ENCODE measurements around the gene FAM136A.

GRCh38 chr2:70310899-70311298, 9.0 kb upstream of the FAM136A start:
- no peak for TF ChIP-seq CTCF (IDR thresholded peaks at IDR 0.05)
- no peak for TF ChIP-seq EZH2 (IDR thresholded peaks at IDR 0.05; ENCODE audit: borderline replicate concordance, insufficient read depth, low read depth, low read length, poor library complexity, severe bottlenecking)

Measured in B cell (primary cell).